ENCODE data around the gene CDKN2B-AS1. TPM values are rescaled to one million over a fixed set of nuclear protein-coding genes. Genes with fewer than 3 reads are reported as not detected.

CDKN2B-AS1 gene
- polyA plus RNA-seq, 2 of the 4 experiments (the other 2 are of a cell fraction), result not detected

GRCh38 chr9:22039258-22039657 is 44.7 kb downstream of the CDKN2B-AS1 start:
- Histone ChIP-seq H3K9me3 (no peaks in the 10 kb centered on the region), H3K4me1 (no peaks in the 10 kb centered on the region), H3K4me2 (no peak overlapping the region), H3K4me3 (no peak overlapping the region), H3K27ac (no peak overlapping the region)
- ChIA-PET POLR2A (no interaction called here), CTCF (no interaction called here)
- FAIRE-seq, result no peak
- TF ChIP-seq HEYL (CRISPR knock-in tag; IDR thresholded peaks at IDR 0.05), result no peak
- TF ChIP-seq, protein P1, sequence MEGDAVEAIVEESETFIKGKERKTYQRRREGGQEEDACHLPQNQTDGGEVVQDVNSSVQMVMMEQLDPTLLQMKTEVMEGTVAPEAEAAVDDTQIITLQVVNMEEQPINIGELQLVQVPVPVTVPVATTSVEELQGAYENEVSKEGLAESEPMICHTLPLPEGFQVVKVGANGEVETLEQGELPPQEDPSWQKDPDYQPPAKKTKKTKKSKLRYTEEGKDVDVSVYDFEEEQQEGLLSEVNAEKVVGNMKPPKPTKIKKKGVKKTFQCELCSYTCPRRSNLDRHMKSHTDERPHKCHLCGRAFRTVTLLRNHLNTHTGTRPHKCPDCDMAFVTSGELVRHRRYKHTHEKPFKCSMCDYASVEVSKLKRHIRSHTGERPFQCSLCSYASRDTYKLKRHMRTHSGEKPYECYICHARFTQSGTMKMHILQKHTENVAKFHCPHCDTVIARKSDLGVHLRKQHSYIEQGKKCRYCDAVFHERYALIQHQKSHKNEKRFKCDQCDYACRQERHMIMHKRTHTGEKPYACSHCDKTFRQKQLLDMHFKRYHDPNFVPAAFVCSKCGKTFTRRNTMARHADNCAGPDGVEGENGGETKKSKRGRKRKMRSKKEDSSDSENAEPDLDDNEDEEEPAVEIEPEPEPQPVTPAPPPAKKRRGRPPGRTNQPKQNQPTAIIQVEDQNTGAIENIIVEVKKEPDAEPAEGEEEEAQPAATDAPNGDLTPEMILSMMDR (IDR thresholded peaks at IDR 0.05), result no peak
- no peak for TF ChIP-seq MAX (IDR thresholded peaks at IDR 0.05)
- TF ChIP-seq FOSL2 (IDR thresholded peaks at IDR 0.05), result no peak
- no peak for TF ChIP-seq FOSL2 (CRISPR knock-in tag; IDR thresholded peaks at IDR 0.05)
- TF ChIP-seq CBX2 (IDR thresholded peaks at IDR 0.05; ENCODE audit: borderline replicate concordance, low read depth), result no peak
- TF ChIP-seq KDM1A (IDR thresholded peaks at IDR 0.05; ENCODE audit: low read depth), result no peak
- no peak for TF ChIP-seq PHF8 (IDR thresholded peaks at IDR 0.05; ENCODE audit: borderline replicate concordance, low read depth)
- TF ChIP-seq ZFP36 (IDR thresholded peaks at IDR 0.05; ENCODE audit: borderline replicate concordance, partially characterized antibody), result no peak
- no peak for TF ChIP-seq KDM5A (IDR thresholded peaks at IDR 0.05)
- no peak for TF ChIP-seq RAD21 (conservative IDR thresholded peaks at IDR 0.05 in 1 of 2, IDR thresholded peaks at IDR 0.05 in 1 of 2)
- no peak for TF ChIP-seq ZSCAN20 (CRISPR knock-in tag; IDR thresholded peaks at IDR 0.05)
- TF ChIP-seq, protein P2, sequence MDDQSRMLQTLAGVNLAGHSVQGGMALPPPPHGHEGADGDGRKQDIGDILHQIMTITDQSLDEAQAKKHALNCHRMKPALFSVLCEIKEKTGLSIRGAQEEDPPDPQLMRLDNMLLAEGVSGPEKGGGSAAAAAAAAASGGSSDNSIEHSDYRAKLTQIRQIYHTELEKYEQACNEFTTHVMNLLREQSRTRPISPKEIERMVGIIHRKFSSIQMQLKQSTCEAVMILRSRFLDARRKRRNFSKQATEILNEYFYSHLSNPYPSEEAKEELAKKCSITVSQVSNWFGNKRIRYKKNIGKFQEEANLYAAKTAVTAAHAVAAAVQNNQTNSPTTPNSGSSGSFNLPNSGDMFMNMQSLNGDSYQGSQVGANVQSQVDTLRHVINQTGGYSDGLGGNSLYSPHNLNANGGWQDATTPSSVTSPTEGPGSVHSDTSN (IDR thresholded peaks at IDR 0.05), result no peak
- no peak for TF ChIP-seq TFCP2L1 (CRISPR knock-in tag; IDR thresholded peaks at IDR 0.05)
- TF ChIP-seq MAZ (IDR thresholded peaks at IDR 0.05; ENCODE audit: borderline replicate concordance, low read depth, low read length), result no peak
- ATAC-seq, result no peak
- DNase-seq (ENCODE audit: low read depth in 1 of 2, low spot score in 1 of 2), result no peak
- no CpG with 5 or more reads among the region's 3 CpGs for WGBS (ENCODE audit: missing lambda C conversion rate)

DNA sequence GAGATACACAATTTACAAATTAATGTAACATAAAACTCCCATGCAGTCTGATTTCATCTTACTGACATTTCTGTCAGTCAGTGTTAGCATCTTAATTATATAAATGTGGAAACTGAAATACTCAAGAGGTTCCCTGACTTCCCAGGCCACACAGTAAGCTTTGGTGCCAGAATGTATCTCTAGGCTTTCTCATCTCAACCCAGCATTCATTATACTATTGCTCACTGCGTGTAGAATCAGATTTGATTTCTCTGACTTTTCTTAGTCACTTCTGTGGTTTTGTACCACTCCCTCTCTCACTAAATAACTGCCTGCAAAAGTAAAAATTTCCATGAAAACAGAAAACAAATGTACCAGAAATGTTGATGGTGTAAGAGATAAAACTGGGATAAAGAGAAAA is 46.2 kb downstream of the CDKN2B-AS1 start:
- ChIA-PET CTCF (no interaction called here), POLR2A (no interaction called here)
- no peak overlapping the region for H3K27ac ChIP-seq
- no peak overlapping the region for H3K4me2 ChIP-seq
- H3K4me3 ChIP-seq, result no peak overlapping the region
- no peaks in the 10 kb centered on the region for H3K4me1 ChIP-seq
- TF ChIP-seq MAZ (IDR thresholded peaks at IDR 0.05; ENCODE audit: borderline replicate concordance, low read depth, low read length), result no peak
- no peak for TF ChIP-seq ZFP36 (IDR thresholded peaks at IDR 0.05; ENCODE audit: borderline replicate concordance, partially characterized antibody)
- TF ChIP-seq CBX8 (IDR thresholded peaks at IDR 0.05), result no peak
- TF ChIP-seq, protein P3, sequence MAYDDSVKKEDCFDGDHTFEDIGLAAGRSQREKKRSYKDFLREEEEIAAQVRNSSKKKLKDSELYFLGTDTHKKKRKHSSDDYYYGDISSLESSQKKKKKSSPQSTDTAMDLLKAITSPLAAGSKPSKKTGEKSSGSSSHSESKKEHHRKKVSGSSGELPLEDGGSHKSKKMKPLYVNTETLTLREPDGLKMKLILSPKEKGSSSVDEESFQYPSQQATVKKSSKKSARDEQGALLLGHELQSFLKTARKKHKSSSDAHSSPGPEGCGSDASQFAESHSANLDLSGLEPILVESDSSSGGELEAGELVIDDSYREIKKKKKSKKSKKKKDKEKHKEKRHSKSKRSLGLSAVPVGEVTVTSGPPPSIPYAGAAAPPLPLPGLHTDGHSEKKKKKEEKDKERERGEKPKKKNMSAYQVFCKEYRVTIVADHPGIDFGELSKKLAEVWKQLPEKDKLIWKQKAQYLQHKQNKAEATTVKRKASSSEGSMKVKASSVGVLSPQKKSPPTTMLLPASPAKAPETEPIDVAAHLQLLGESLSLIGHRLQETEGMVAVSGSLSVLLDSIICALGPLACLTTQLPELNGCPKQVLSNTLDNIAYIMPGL (CRISPR knock-in tag; IDR thresholded peaks at IDR 0.05; ENCODE audit: borderline replicate concordance), result no peak
- TF ChIP-seq, protein P4, sequence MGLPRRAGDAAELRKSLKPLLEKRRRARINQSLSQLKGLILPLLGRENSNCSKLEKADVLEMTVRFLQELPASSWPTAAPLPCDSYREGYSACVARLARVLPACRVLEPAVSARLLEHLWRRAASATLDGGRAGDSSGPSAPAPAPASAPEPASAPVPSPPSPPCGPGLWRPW (IDR thresholded peaks at IDR 0.05), result no peak
- TF ChIP-seq RNF2 (IDR thresholded peaks at IDR 0.05; ENCODE audit: borderline replicate concordance, low read depth), result no peak
- TF ChIP-seq HOXA7 (CRISPR knock-in tag; IDR thresholded peaks at IDR 0.05), result no peak
- no CpG with 5 or more reads among the region's 1 CpG for WGBS (ENCODE audit: missing lambda C conversion rate)
- no peaks in the 10 kb centered on the region for H3K9me3 ChIP-seq
- DNase-seq (ENCODE audit: low read depth in 1 of 2, low spot score in 1 of 2) (no peak), ATAC-seq (no peak), FAIRE-seq (no peak)
